Activated CD4-positive, alpha-beta T cell treated with anti-CD3 and anti-CD28 coated beads, Interleukin-10, Interleukin-2, amounts not matched to agents 100 ng/mL and 50 ng/mL, durations not matched to agents 16 hours and 8 hours (primary cell): ENCODE data around the gene RBM5.

Experiments used
- DNase-seq: peaks from one replicate; pipeline ENCODE4 v3.0.0-alpha.2; 2020

Gene RBM5

DNA sequence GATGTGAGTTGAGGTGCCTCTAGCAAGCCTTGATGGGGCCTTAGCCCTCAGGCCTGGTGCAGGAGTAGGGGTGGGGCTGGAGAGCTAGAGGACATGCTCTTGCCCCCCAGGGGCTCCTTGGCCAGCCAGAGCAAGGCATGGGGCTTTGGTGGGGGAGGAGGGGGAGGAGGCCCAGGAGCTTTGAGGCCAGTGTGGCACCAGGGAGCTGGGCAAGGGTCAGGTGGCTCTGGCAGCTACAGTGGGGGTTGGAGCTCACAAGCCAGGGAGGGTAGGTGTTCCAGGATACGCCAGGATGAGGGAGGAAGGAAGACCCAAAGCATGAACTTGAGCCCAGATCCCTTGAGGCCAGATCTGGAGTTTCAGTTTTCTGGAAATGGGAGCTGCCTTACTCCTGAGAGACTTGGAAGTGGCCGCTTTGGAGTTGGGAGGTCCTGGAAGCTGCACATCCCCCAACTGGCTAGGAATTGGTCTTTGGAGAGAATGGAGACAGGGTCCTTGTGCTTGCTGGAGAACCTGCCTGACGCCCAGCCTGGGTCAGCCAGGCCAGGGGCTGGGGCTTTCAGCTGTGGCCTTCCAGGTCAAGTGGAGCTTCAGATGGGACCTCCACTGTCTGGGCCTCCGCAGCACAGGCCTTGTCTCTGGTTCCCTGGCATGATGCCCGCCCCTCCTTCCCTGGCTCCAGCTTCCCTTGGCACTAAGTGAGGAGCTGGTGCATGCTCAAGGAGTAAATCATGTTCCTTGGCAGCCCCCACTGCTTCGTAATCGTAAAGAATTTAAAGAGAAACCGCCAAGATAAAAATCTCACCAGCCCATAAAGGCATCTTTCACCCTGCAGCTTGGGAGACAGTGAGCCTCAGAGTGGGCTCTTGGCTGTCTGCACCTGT lies 75.1 kb downstream of the RBM5 start:
- no peak for DNase-seq

DNA sequence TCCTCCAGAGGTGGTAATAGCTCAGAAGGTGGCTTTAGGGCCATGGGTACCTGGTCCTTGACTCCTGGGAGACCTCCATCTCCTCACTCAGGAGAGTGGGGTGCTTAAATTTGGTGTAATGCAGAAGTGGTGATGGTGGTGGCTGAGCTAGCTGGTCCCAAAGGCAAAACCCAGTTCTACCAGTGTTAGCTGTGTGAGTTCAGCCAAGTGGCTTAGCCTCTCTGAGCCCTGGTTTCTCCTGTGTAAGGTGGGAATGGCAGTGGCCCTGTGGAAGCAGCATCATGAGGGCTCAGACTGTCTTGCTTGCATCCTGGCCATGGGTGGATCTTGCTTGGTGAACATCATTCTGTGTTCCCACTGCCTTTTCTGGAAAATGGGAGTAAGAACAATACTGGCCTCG lies 75.8 kb downstream of the RBM5 start:
- no peak for DNase-seq

DNA sequence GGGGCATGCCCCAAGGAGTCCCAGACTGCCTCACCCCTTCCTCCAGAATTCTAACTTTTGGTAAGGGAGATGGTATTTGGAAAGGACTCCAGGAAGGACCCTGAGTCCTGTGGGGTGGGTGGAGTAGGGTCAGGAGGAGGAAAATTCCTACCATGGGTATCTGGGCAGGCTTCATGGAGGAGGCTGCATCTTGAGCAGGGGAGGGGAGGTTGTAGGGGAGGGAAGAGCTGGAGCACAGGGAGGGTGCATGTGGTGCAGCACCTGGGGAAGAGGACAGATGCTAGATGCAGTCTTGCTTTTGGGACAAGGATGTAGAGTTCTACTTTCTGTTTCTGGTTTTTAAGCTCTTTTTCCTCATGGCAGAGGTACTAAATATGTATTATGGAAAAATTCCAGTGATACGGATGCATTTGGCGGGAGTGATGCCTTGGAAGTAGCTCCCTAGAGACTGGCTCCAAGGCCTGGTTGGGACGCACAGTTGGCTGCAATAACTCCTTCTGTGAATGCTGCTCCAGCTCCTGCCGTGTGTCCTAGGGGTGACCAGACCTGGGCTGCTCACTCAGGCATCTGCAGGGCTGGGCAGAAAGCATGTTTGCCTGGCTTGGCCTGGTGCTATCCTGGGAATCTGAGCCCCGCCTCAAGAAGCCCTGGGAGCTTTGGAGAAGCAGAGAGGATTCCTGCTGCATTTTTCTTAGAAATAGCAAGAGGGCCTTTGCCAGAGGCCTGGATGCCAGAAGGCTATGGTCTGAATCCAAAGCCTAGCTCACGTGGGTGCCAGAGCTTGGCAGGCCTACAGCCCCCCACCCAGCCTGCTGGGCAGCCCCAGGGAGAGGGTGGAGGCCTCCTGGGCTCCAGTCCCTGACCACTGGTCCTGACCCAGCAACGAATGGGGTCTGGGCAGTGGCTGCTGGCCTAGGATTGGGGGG lies 76.5 kb downstream of the RBM5 start:
- no peak for DNase-seq

DNA sequence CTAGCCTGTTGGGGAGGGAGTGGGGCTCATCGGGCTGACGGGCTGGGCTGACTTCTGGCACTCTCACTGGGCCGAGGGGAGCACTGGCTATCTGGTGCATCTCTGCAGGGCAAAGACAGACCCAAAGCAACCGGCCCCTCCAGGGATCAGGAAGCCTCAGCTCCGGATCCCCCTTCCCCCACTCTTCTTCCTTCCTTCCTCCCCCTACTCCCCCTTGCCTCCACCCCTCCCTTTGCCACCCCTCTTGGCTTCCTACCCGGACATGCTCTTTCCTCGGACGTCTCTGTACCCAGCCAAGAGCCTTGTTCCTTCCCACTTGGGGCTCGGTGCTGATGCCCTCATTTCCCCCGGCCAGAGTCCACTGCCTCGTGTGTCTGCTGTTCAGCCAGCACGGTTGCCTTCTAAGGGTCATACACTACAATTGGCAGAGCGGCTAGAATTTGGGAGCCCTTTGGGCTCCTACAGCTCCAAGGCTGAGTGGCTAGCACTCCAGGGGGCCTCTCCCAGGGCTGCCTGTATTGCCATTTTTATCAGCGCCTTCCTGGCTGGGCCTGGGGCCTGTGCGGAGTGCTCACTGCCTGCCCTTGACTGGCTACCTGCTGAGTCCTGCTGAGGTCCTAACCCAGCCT lies 77.3 kb downstream of the RBM5 start:
- DNase-seq: no peak

DNA sequence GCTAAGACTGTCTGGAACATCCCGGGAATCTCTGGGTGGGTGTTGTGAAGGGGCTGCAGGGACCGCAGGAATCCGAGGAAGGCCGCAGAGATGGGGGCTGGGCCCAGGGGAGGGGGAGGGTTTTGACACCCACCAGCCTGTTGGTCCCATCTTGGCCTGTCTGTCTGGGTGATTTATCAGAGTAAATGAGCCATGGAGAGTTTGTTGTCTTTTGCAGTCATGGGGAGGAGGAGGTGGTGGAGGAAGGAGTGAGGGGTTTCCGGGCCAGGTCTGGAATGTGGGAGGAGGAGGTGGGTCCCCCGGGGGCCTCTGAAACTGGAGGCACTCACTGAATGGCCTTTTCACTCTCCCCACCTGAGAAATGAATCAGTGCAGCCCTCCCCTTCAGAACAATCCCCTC lies 77.9 kb downstream of the RBM5 start:
- DNase-seq: no peak

DNA sequence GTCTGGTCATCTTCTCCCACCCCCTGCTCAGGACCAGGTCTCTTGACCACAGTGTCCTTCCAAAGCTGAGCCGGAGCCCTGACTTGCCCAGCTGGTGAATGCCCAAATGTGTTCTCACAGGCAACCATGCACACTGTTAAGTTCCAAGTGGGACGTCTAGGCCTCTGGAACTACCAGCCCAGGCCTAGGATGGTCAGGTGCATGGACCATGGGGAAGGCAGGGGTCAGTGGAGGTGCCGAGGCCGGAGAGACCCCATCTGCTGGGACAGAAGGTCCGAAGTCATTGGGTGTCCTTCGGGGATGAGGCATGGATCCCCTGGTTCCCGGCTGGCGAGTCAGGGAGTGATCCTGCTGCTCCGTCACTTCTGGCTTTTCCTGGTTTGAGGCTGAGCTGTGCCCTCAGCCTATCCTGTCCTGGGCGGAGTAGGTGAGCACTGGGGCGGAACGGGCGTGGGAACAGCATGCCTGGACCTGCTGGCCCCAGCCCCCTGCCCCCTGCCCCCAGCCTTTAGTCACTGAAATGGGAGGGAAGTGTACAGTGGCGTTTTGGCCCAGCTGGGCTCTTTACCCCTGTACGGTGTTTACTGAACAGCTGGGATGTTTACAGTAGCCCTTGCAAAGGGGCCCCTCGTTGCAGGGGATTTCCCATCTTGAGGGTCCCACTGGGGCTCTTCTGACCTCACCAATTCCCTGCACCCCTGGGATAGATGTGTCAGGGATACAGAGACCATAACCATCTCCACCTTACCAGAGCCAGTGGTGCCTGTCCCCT lies 78.5 kb downstream of the RBM5 start:
- DNase-seq: no peak

DNA sequence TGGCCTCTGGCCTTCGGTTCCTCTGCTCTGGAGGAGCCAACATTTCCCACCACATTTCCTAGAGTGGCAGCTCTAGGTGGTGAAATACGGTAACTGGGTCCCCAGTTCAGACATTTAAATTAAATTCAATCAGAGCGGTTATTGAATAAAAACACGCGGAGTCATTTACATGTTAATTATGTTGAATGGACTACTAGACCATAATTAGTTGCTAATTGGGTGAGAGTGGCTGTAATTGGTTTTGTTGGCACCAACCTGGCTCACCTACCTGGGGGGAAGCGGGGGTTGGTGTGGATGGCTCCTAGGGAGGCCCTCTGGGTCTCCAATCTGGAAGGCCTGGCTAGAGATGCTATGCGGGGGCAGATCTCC lies 79.1 kb downstream of the RBM5 start:
- DNase-seq: no peak

DNA sequence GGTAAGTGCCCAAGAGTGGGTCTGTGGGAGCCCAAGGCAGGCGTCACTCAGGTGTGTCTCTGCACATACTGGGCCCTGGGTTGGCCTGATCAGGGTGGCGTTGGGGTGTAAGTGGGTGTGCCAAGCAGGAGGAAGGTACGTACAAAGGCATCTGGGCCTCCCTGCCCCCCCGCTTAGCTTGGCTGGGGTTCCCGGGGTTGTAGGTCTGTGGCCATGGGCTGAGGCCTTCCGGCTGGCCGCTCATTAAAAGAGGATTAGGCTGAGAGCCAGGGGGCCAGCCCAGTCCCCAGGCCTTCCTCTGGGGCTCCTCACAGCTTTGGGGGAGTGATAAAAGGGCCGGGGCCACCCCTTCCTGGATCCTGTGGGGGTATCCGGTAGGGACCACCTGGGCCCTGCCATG lies 79.7 kb downstream of the RBM5 start:
- no peak for DNase-seq
